ENCODE results near the gene NCAPG2. TPM values are rescaled to one million over a fixed set of nuclear protein-coding genes. Genes with fewer than 3 reads are reported as not detected.

Gene NCAPG2
- total RNA-seq, 2 donors from 2014 or later: 0.66 to 8.8 TPM

Small RNA genes lying within 50 kb of the gene (microRNA-seq; reads per million reads assigned to microRNA genes)
- 0 reads per million in 2 donors for gene MIR5707 (ENCODE audit: borderline number of aligned reads in 2 of 2, borderline replicate concordance in 2 of 2)

Small RNA genes lying within 50 kb of the gene (small RNA-seq; reads per million reads assigned to genes)
- gene MIR5707: not detected
- not detected for gene THAP5P1

Other genes starting within 250 kb of the NCAPG2 start
- gene PTPRN2, start 117.0 kb downstream of the NCAPG2 start, total RNA-seq: 10 to 100 TPM; 31.6 to 76.1 TPM
- gene ESYT2, start 124.7 kb upstream of the NCAPG2 start, total RNA-seq: 10 to 100 TPM; 35.9 to 40.5 TPM
- 10 to 100 TPM; 13.7 to 14.8 TPM for gene DYNC2I1, start 151.8 kb upstream of the NCAPG2 start, total RNA-seq

All from body of pancreas (tissue), 4 donors.